Measurements from ENCODE around the gene HDDC2.

Gene HDDC2

DNA sequence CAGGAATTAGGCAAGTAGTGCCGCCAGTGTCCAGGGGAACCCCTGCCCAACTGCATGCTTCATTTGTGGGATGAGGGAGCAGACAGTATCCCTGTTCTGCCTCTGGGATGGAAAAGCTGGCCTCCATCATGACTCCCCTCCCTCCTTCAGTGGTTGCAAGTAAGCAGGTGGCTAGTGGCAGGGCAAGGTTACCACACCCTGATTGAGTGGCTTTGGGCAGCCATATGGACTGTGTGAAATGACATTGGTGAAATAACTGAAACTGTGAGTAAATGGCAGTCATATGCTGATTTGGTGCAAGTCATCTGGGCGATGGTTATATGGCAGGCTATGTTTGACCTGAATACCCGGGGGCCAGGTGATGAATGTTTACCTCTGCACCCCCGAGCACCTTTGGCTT is 33.0 kb downstream of the HDDC2 start:
- DNase-seq, result no peak

GRCh38 chr6:125267806-125268523 is 33.8 kb downstream of the HDDC2 start:
- no peak for DNase-seq

GRCh38 chr6:125264476-125264875 is 37.3 kb downstream of the HDDC2 start:
- no peak for DNase-seq

GRCh38 chr6:125262016-125263013 is 39.5 kb downstream of the HDDC2 start:
- DNase-seq, result no peak

- DNase-seq, result no peak
Observed at GRCh38 chr6:125259354-125259736, 42.4 kb downstream of the HDDC2 start.

DNA sequence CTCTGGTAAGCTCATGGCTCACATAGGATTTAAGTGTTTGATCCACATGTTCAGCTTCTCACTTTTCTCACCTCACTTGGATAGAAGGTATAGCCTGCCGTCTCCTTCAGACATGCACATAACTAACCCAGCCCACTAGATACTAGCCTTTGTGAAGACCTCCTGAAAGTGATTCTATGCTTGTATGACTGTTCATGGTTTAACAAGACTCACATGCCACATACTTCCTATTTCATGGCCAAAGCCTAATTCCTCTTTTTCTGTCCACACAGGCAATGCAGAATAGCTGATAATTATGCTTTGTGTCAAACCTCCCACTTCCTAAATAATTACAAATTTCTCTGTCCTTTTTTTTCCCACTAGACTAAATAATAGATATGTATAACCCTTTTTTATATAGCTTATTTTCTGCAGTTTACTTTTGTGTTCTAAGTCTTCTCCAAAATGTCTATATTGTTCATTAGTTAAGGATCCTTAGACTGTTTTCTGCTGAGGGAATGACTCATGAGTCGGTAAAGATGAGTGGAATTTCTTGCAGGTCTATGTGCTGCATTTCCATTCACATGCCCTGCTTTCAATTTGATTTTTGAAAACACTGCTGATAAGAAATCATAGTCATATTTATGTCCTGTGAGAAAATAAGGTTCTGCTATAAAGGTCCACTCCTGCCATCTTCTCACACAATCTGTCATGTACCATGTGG is 43.0 kb downstream of the HDDC2 start:
- no peak for DNase-seq

DNA sequence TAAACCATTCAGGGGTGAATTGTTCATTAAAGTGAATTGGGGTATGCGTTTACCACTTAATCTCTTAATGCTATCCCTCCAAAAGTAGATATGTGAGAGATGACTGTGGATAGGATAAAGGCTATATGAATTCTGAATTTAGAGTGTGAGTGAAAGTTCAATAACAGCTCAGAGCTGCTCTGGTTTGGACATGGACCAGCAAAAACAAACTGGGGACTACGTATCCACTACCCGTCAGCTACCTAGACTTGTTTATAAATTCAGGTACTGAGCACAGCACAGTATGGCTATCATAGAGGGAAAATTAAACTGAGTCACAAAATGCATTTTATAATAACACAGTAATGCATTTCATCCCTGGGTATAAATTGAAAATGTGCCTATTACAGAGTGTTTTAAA is 44.4 kb downstream of the HDDC2 start:
- no peak for DNase-seq

- no peak for DNase-seq
Observed at GRCh38 chr6:125255201-125255600, 46.6 kb downstream of the HDDC2 start.

DNA sequence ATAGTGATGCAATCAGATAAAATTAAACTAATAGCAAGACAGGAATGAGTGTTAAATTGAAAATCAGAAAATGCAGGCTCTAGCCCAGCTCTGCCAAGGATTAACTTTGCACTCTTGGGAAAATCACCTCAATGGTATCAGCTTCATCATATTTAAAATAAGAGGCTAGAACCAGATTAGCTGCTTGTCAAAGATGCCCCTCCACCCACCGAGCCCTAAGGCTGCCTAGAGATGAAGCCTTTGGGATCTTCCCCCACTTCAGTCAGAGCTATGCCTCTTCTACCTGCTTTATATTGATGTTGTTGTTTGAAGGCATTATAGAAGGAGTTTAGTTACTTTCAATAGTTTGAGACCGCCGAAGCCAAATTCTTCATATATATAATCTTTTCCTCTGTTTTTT is 47.4 kb downstream of the HDDC2 start:
- DNase-seq, result no peak

DNA sequence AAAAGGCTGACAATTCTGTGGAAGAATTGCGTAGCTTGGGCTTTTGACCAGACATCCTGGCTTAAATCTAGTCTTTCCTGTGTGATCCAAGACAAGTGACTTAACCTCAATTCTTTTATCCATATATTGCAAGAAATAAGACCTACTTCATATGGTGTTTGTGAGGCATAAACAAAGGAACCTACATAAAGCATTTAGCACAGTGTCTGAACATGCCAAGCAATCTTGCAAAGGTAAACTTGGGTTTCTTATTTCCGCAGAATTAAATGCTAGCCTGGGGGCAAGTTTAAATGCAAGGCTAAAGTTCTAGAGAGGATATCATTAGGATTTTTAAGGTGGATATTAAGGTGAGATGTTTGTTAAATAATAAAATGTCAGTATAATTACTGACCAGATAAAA is 47.9 kb downstream of the HDDC2 start:
- DNase-seq, result no peak

DNA sequence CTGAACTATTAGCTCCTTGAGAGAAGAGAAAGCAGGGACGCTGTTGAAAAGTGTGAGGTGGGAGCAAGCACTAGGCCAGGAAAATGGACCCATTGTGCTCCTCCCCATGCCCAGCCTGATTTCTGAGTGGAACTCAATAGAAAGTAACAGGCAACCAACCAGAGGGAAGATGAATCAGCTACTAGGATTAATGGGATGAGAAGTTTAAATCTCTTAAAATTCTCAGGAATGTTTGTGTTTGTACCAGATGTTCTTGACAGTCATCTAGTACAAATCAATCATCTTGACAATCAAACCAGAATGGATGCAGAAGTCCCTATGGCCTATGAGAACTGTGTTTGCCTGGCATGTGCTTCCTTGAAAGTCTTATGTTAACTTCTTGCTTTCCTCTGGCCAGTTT is 48.9 kb downstream of the HDDC2 start:
- DNase-seq, result no peak

GRCh38 chr6:125251516-125252220 is 50.1 kb downstream of the HDDC2 start:
- no peak for DNase-seq

DNA sequence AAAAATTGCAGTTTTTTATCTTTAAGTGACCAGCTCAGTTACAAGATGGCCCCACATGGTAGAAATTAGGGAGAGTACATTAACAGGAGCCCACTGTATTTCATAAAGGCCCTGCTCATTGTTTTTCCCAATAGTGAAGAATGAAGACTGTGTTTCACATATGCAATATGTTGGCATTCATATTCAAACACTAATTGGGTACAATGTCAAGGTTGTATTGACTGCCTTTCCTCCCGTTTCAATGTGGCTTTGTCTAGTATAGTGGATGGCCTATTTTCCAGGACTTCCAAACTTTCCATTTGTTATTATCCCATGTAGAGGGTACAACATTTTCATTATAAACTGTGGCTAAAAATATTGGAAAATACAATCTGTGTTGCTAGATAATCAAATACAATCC is 51.3 kb downstream of the HDDC2 start:
- no peak for DNase-seq

DNA sequence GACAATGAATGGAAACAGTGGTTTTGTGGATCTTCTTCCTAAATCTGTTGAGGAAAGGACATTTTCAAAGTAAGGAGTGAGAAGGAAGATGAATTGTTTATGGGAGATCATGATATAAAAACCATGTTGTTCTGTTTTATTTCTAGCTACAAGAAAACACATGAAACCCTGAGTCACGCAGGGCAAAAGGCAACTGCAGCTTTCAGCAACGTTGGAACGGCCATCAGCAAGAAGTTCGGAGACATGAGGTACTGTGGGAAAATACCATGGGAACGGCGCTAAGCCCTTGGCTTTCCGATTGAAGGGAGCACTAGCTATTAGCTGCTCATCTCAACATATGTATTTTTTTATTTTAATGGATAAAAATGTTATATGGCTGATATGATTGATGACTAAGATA is 53.6 kb downstream of the HDDC2 start:
- no peak for DNase-seq

DNA sequence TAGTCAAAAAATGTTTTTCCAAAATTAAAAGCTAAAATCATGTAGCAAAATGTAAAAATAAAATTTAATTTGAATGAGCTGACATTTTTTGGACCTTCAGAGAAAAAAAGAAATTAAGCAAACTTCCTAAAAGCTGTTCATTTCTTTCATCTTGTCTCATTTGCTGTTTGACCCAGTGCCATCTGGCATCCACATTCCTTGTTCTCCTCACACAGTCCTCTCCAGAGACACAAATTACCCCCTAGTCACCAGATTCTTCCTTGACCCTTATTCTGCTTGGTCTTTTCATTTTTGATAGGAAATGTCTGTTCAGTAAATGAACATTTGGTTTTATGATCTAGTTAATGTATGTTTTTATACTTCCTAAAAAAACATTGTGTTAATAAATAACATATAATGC is 55.2 kb downstream of the HDDC2 start:
- DNase-seq, result no peak

- no peak for DNase-seq
Observed at GRCh38 chr6:125245523-125246264, 56.1 kb downstream of the HDDC2 start.

DNA sequence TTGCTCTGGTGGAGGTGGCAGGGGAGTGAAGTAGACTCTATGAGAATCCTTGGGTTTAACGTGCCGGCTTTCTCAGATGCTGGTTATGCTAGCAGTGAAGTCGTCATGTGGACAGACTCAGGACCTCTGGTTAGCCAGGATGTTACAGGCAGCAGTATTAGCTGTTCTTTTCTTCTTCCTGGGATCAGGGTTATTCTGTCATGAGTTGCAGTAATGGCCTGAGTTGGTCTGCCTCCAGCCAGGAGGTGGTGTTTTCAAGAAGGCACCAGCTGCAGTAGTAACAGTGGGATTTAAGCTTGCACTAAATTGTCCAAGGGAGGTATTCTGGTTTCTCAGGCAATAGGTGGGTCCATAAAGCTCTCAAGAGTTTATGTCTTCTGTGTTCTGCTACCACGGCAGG is 56.7 kb downstream of the HDDC2 start:
- no peak for DNase-seq

GRCh38 chr6:125237764-125238163 is 64.0 kb downstream of the HDDC2 start:
- DNase-seq, result no peak

- no peak for DNase-seq
Observed at GRCh38 chr6:125236536-125237327, 65.0 kb downstream of the HDDC2 start.

DNA sequence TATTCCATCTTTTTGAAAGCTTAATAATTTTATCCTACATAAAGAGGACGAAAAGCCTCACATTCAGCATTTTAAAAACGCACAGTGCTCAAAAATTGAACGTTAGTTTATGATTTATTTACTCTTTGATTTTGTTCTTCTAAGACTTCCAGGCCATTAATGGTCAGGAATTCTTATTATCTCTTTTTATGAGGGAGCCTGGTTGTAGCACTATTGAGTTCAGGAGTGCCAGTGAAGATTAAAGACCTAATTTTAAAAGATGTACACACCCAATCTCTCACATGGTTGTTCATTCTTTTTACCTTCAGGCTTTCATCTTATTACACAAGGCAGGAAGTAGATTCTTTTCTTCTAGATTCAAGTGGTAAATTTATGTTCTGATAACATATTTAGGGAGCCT is 68.6 kb downstream of the HDDC2 start:
- no peak for DNase-seq

DNA sequence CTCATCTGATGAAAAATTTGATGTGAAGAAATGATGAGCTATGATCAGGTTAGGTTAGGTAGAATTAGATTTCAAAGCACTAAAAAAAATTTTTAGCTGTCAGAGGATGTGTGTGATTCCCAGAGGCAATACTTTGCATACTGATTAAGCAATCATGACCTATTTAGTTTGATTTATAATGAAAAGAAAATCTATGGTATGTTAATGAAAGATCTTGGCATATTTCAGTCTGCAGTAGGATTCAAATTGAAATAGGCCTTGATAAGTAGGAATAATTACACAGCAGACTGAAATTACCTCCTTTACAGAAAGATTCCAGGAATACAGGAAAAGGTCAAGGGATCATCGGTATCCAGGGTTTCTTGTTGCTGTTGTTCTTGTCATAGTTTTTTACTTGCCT is 69.3 kb downstream of the HDDC2 start:
- no peak for DNase-seq
